ENCODE results near the gene ARHGAP36. TPM values are rescaled to one million over a fixed set of nuclear protein-coding genes. Genes with fewer than 3 reads are reported as not detected.

The ARHGAP36 gene
- polyA plus RNA-seq, 3 donors = not detected

DNA sequence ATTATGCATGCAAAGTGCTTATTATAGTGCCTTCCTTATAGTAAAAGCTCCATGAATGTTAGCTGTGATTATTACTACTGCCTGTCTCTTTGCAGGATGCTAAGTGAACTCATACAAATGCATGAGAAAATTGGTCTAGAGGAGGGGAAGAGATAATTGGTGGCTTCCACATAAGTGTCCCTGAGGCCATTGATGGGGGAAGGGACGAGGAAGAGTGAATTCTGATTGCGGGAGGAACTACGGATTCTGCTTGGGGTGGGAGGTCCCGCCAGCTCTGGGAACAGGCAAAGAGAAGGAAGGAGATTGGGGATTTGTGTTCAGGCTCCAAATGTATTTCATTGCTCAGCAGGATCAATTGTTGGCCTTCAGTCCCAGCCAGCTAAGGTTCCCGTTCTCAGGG, 11.6 kb upstream of the ARHGAP36 start:
- intact Hi-C loops (cut with micrococcal nuclease) = no loop called here
- Mint-ChIP-seq H3K4me1 (no peaks in the 10 kb centered on the region), H3K4me3 (no peak overlapping the region), H3K27ac (no peak overlapping the region), H3K27me3 (ENCODE audit: low read depth in 3 of 3) (peaks cover 3 to 12% (median 3%) of the 10 kb centered on the region in 3 donors), H3K9me3 (peaks cover 0 to 1% (median 0%) of the 10 kb centered on the region in 7 donors), H3K36me3 (no peaks in the 10 kb centered on the region)
- H3K4me3 ChIP-seq (replicated peaks in 1 of 3; ENCODE audit: low read depth in 2 of 3, low read length in 3 of 3) = no peak overlapping the region
- H3K4me1 ChIP-seq (ENCODE audit: control insufficient read depth in 1 of 2, insufficient read depth in 2 of 2, low read length in 2 of 2) = no peaks in the 10 kb centered on the region
- TF ChIP-seq, protein P1, sequence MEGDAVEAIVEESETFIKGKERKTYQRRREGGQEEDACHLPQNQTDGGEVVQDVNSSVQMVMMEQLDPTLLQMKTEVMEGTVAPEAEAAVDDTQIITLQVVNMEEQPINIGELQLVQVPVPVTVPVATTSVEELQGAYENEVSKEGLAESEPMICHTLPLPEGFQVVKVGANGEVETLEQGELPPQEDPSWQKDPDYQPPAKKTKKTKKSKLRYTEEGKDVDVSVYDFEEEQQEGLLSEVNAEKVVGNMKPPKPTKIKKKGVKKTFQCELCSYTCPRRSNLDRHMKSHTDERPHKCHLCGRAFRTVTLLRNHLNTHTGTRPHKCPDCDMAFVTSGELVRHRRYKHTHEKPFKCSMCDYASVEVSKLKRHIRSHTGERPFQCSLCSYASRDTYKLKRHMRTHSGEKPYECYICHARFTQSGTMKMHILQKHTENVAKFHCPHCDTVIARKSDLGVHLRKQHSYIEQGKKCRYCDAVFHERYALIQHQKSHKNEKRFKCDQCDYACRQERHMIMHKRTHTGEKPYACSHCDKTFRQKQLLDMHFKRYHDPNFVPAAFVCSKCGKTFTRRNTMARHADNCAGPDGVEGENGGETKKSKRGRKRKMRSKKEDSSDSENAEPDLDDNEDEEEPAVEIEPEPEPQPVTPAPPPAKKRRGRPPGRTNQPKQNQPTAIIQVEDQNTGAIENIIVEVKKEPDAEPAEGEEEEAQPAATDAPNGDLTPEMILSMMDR (IDR thresholded peaks at IDR 0.05) = no peak
- H3K9ac ChIP-seq (ENCODE audit: insufficient read depth, low read length, poor library complexity, severe bottlenecking) = no peak overlapping the region
- no peaks in the 10 kb centered on the region for H4K20me1 ChIP-seq (ENCODE audit: insufficient read depth, low read length)
- DNase-seq = no peak
- H2AFZ ChIP-seq (ENCODE audit: insufficient read depth, low read depth, low read length, poor library complexity, severe bottlenecking) = no peak overlapping the region
- H3K4me2 ChIP-seq (replicated peaks; ENCODE audit: extremely low read depth, low read length, poor library complexity, severe bottlenecking) = no peak overlapping the region
- no peaks in the 10 kb centered on the region for H3K27me3 ChIP-seq (ENCODE audit: control insufficient read depth in 2 of 2, insufficient read depth in 2 of 2, low read length in 2 of 2)
- 26% methylated on average over 4 of the region's 5 CpGs for WGBS (ENCODE audit: insufficient coverage)
- no peaks in the 10 kb centered on the region for H3K79me2 ChIP-seq (ENCODE audit: insufficient read depth, low read length)
- no peaks in the 10 kb centered on the region for H3K36me3 ChIP-seq (replicated peaks in 1 of 2; ENCODE audit: control insufficient read depth in 1 of 2, insufficient read depth in 2 of 2, low read length in 2 of 2)
- no peak overlapping the region for H3K27ac ChIP-seq (ENCODE audit: low read depth in 1 of 2, low read length in 2 of 2)
- no peaks in the 10 kb centered on the region for H3K9me3 ChIP-seq (replicated peaks in 1 of 2; ENCODE audit: control insufficient read depth in 1 of 2, insufficient read depth in 1 of 2, low read length in 2 of 2)

DNA sequence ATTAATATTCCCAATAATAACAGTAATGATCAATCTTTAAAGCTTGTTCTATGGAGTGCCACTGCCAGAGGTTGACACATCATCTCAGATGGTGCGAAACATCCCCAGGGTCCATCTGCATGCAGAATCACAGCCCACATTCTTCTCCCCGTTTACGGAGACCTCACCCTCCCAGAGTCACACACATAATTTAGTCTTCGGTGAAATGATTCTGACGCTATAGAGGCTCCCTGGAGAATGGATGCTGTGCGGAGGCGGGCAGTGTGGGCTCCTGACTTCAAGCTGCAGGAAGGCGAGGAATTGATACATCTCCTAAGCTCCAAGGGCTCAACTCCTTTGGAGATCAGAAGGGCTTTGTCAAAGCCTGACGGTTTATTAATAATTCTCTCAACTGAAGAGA, 11.0 kb upstream of the ARHGAP36 start:
- Mint-ChIP-seq H3K36me3 (no peaks in the 10 kb centered on the region), H3K4me3 (no peak overlapping the region), H3K27ac (no peak overlapping the region), H3K9me3 (peaks cover 0 to 1% (median 0%) of the 10 kb centered on the region in 7 donors), H3K27me3 (ENCODE audit: low read depth in 3 of 3) (peaks cover 3 to 12% (median 3%) of the 10 kb centered on the region in 3 donors), H3K4me1 (no peaks in the 10 kb centered on the region)
- Histone ChIP-seq H3K4me3 (replicated peaks in 1 of 3; ENCODE audit: low read depth in 2 of 3, low read length in 3 of 3) (no peak overlapping the region), H3K27ac (ENCODE audit: low read depth in 1 of 2, low read length in 2 of 2) (no peak overlapping the region), H3K9ac (ENCODE audit: insufficient read depth, low read length, poor library complexity, severe bottlenecking) (no peak overlapping the region), H3K79me2 (ENCODE audit: insufficient read depth, low read length) (no peaks in the 10 kb centered on the region), H3K9me3 (replicated peaks in 1 of 2; ENCODE audit: control insufficient read depth in 1 of 2, insufficient read depth in 1 of 2, low read length in 2 of 2) (no peaks in the 10 kb centered on the region), H3K4me1 (ENCODE audit: control insufficient read depth in 1 of 2, insufficient read depth in 2 of 2, low read length in 2 of 2) (no peaks in the 10 kb centered on the region), H2AFZ (ENCODE audit: insufficient read depth, low read depth, low read length, poor library complexity, severe bottlenecking) (no peak overlapping the region), H4K20me1 (ENCODE audit: insufficient read depth, low read length) (no peaks in the 10 kb centered on the region), H3K4me2 (replicated peaks; ENCODE audit: extremely low read depth, low read length, poor library complexity, severe bottlenecking) (no peak overlapping the region), H3K27me3 (ENCODE audit: control insufficient read depth in 2 of 2, insufficient read depth in 2 of 2, low read length in 2 of 2) (no peaks in the 10 kb centered on the region), H3K36me3 (replicated peaks in 1 of 2; ENCODE audit: control insufficient read depth in 1 of 2, insufficient read depth in 2 of 2, low read length in 2 of 2) (no peaks in the 10 kb centered on the region)
- intact Hi-C loops (cut with micrococcal nuclease) = no loop called here
- TF ChIP-seq, protein P1 (IDR thresholded peaks at IDR 0.05) = no peak
- WGBS (ENCODE audit: insufficient coverage) = 100% methylated on average over 1 of the region's 9 CpGs
- DNase-seq = no peak

Measured in CD14-positive monocyte (primary cell).